Loucy (cell line): ENCODE data around the gene RHOH.

Experiments used
- H2AFZ ChIP-seq: fragments of 200-600 bp; sonication (generic); 2 replicates; pipeline ENCODE4 v1.6.0; 2016; ENCODE audit warnings: antibody characterized with exemption, mild to moderate bottlenecking, low read length, moderate library complexity
- H3F3A ChIP-seq: fragments of 200-600 bp; 2 replicates; pipeline ENCODE4 v1.6.0; 2016; ENCODE audit warnings: antibody characterized with exemption, low read depth, mild to moderate bottlenecking
- H3K27me3 ChIP-seq: fragments of 200-600 bp; sonication (generic); 2 replicates; pipeline ENCODE4 v1.6.1; 2014; ENCODE audit warnings: low read length, mild to moderate bottlenecking; ENCODE audit not compliant: insufficient read depth, poor library complexity, severe bottlenecking
- H3K36me3 ChIP-seq: fragments of 200-600 bp; sonication (generic); 2 replicates; pipeline ENCODE4 v1.6.1; 2016; ENCODE audit warnings: low read length; ENCODE audit not compliant: insufficient read depth
- H3K4me1 ChIP-seq: fragments of 200-600 bp; sonication (generic); 2 replicates; pipeline ENCODE4 v1.5.1; 2014; ENCODE audit warnings: low read length, mild to moderate bottlenecking; ENCODE audit not compliant: insufficient read depth, poor library complexity, severe bottlenecking
- H3K4me2 ChIP-seq: fragments of 200-600 bp; sonication (generic); 2 replicates; pipeline ENCODE4 v1.6.0; 2014; ENCODE audit warnings: antibody characterized with exemption, low read length, low read depth, mild to moderate bottlenecking; ENCODE audit not compliant: poor library complexity, severe bottlenecking
- H3K4me3 ChIP-seq: fragments of 200-600 bp; sonication (generic); 2 replicates; pipeline ENCODE4 v1.5.1; 2014; ENCODE audit warnings: low read length, mild to moderate bottlenecking, mixed read lengths; ENCODE audit not compliant: poor library complexity, severe bottlenecking
- H3K79me2 ChIP-seq: fragments of 200-600 bp; sonication (generic); 2 replicates; pipeline ENCODE4 v1.6.1; 2014; ENCODE audit warnings: low read length; ENCODE audit not compliant: insufficient read depth
- H3K9ac ChIP-seq: fragments of 200-600 bp; sonication (generic); 2 replicates; pipeline ENCODE4 v1.6.0; 2014; ENCODE audit warnings: mild to moderate bottlenecking, low read depth, low read length, moderate library complexity; ENCODE audit not compliant: poor library complexity, severe bottlenecking
- H3K9me2 ChIP-seq: fragments of 200-600 bp; sonication (generic); replicated peaks from 2 replicates; pipeline ENCODE4 v1.6.1; 2016; ENCODE audit warnings: low read depth, low read length, mixed read lengths
- H3K9me3 ChIP-seq: fragments of 200-600 bp; sonication (generic); 2 replicates; pipeline ENCODE4 v1.6.1; 2014; ENCODE audit warnings: mild to moderate bottlenecking, antibody characterized with exemption, low read length, low read depth; ENCODE audit not compliant: insufficient read depth
- H4K20me1 ChIP-seq: fragments of 200-600 bp; sonication (generic); 2 replicates; pipeline ENCODE4 v1.6.0; 2014; ENCODE audit warnings: antibody characterized with exemption, low read length, mild to moderate bottlenecking; ENCODE audit not compliant: insufficient read depth, poor library complexity, severe bottlenecking
- CTCF ChIP-seq: fragments of 200-600 bp; sonication (generic); conservative IDR thresholded peaks from 2 replicates; pipeline ENCODE4 v1.5.1; 2014; ENCODE audit warnings: mild to moderate bottlenecking, antibody characterized with exemption, low read length
- EZH2phosphoT487 ChIP-seq: fragments of 200-600 bp; IDR thresholded peaks from 2 replicates; pipeline ENCODE4 v1.6.1; 2018; ENCODE audit warnings: antibody characterized with exemption, mild to moderate bottlenecking, moderate library complexity, borderline replicate concordance

Gene RHOH

DNA sequence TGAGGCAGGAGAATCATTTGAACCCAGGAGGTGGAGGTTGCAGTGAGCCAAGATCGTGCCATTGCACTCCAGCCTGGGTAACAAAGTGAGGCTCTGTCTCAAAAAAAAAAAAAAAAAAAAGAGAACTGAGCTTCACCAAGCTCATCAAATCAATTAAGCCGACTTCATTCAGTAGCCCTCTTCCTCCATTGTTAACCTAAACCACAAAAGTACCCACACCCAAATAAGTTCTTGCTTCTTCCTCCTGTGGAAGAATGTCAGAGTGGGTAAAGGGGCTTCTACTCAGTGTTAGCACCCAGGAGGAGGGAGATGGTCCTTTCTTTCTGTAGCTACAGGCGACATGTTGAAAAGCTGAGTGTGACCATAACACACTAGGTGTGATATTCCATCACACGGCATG is 79.7 kb downstream of the RHOH start:
- H4K20me1 ChIP-seq: no peaks in the 10 kb centered on the region
- TF ChIP-seq CTCF: no peak
- no peak for TF ChIP-seq EZH2phosphoT487
- no peak overlapping the region for H2AFZ ChIP-seq
- H3K27me3 ChIP-seq: no peaks in the 10 kb centered on the region
- H3K4me2 ChIP-seq: no peak overlapping the region
- peaks cover 23% of the 10 kb centered on the region for H3K4me1 ChIP-seq
- H3K9me3 ChIP-seq: no peaks in the 10 kb centered on the region
- H3K4me3 ChIP-seq: no peak overlapping the region
- H3K9ac ChIP-seq: no peak overlapping the region
- H3K36me3 ChIP-seq: no peaks in the 10 kb centered on the region
- H3K79me2 ChIP-seq: no peaks in the 10 kb centered on the region
- no peaks in the 10 kb centered on the region for H3F3A ChIP-seq
- no peaks in the 10 kb centered on the region for H3K9me2 ChIP-seq

DNA sequence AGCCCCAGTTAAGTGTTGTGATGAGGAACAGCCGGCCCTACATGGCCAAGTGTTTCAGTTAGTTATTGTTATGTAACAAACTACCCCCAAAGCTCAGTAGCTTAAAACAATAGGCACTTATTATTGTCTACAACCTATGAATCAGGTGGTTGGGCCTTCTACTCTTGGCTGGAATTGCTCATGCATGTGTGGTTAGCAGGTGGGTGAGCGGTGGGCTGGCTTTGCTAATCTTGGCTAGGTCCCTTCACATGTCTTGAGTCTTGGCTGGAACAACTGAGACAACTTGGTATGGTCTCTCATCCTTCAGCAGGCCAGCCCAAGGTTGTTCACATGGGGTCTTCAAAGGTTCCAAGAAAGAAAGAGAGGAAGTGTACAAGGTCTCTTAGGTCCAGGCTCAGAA is 83.8 kb downstream of the RHOH start:
- no peaks in the 10 kb centered on the region for H4K20me1 ChIP-seq
- no peaks in the 10 kb centered on the region for H3K9me3 ChIP-seq
- H3K27me3 ChIP-seq: no peaks in the 10 kb centered on the region
- H3K79me2 ChIP-seq: no peaks in the 10 kb centered on the region
- H3K4me2 ChIP-seq: no peak overlapping the region
- TF ChIP-seq CTCF: no peak
- TF ChIP-seq EZH2phosphoT487: no peak
- no peaks in the 10 kb centered on the region for H3K9me2 ChIP-seq
- no peak overlapping the region for H2AFZ ChIP-seq
- no peaks in the 10 kb centered on the region for H3F3A ChIP-seq
- H3K9ac ChIP-seq: no peak overlapping the region
- no peaks in the 10 kb centered on the region for H3K36me3 ChIP-seq
- H3K4me1 ChIP-seq: peaks cover 23% of the 10 kb centered on the region
- H3K4me3 ChIP-seq: no peak overlapping the region

DNA sequence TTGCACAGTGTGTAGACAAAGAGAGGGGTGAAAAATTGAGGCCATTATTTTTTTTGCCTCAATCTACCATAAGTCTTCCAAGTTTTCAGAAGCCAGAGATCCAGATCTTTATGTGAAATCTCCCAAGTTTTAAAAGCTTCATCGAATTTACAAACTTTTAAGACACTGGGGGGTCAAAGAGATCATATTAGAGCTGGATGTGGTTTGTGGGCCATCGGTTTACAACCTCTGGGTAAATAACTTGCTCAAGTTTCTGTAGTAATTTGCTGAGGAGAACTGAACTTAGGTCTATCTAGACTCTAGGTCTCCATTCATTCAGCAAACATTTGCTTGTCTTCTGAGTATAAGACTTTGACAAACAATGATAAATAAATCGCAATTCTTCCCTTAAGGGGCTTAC is 84.3 kb downstream of the RHOH start:
- Histone ChIP-seq H2AFZ (no peak overlapping the region), H4K20me1 (no peaks in the 10 kb centered on the region), H3K9ac (no peak overlapping the region), H3K27me3 (no peaks in the 10 kb centered on the region), H3K4me3 (no peak overlapping the region), H3K4me1 (peaks cover 23% of the 10 kb centered on the region), H3K9me3 (no peaks in the 10 kb centered on the region), H3K9me2 (no peaks in the 10 kb centered on the region), H3K4me2 (peak overlapping the region; percentile 3), H3F3A (no peaks in the 10 kb centered on the region), H3K36me3 (no peaks in the 10 kb centered on the region), H3K79me2 (no peaks in the 10 kb centered on the region)
- no peak for TF ChIP-seq EZH2phosphoT487
- no peak for TF ChIP-seq CTCF
